ENCODE results near the gene INPP4B.

DNA sequence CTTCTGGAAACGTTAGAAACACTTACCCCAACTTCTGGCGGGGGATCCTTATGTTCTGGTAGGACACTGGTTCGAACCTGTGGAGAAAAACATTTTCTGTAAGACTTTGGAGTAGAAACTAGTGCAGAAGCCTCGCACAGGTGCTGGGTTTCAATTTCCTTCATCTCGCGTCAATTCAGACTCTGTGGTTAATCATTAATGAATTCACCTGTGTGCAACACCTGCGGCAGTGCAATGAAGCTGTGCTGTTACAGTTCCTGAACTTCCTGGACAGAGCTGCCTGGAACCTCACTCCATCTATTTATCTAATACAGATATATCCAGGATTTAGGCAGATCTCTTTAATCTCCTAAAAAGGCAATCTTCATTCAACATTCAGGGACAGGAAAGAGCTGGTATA, 531.4 kb downstream of the INPP4B start:
- no peak for TF ChIP-seq ZFX (IDR thresholded peaks at IDR 0.05; ENCODE audit: borderline replicate concordance)
- TF ChIP-seq, protein P1, sequence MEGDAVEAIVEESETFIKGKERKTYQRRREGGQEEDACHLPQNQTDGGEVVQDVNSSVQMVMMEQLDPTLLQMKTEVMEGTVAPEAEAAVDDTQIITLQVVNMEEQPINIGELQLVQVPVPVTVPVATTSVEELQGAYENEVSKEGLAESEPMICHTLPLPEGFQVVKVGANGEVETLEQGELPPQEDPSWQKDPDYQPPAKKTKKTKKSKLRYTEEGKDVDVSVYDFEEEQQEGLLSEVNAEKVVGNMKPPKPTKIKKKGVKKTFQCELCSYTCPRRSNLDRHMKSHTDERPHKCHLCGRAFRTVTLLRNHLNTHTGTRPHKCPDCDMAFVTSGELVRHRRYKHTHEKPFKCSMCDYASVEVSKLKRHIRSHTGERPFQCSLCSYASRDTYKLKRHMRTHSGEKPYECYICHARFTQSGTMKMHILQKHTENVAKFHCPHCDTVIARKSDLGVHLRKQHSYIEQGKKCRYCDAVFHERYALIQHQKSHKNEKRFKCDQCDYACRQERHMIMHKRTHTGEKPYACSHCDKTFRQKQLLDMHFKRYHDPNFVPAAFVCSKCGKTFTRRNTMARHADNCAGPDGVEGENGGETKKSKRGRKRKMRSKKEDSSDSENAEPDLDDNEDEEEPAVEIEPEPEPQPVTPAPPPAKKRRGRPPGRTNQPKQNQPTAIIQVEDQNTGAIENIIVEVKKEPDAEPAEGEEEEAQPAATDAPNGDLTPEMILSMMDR (IDR thresholded peaks at IDR 0.05): no peak

All from 22Rv1 (cell line).